AG04450 (cell line): Measurements from ENCODE around the gene GABBR1. TPM values are rescaled to one million over a fixed set of nuclear protein-coding genes. Genes with fewer than 3 reads are reported as not detected.

ENCODE experiments used
- CTCF ChIA-PET: fragments of 300-600, 350-600 bp; formaldehyde crosslinking; extraction: SDS; loops from one replicate; lab custom pipeline; 2022; ENCODE audit warnings: antibody characterized with exemption, inconsistent platforms; lab: Charles Lee
- POLR2A ChIA-PET: fragments of 350-600 bp; formaldehyde crosslinking; extraction: SDS; loops from one replicate; lab custom pipeline; 2021; ENCODE audit warnings: antibody characterized with exemption, inconsistent platforms; lab: Yijun Ruan, JAX
- DNase-seq: peaks from one replicate; pipeline ENCODE4 v3.0.0-alpha.2; 2011; ENCODE audit warnings: low read depth, low spot score
- H3K27ac ChIP-seq: one replicate; pipeline ENCODE4 v1.5.1; 2012; ENCODE audit warnings: low read depth, low read length, control low read depth
- H3K27me3 ChIP-seq: one replicate; pipeline ENCODE4 v1.6.0; 2012; ENCODE audit warnings: low read length; ENCODE audit not compliant: control insufficient read depth, insufficient read depth
- H3K4me3 ChIP-seq: 2 replicates; pipeline ENCODE4 v1.5.1; 2011; ENCODE audit warnings: mild to moderate bottlenecking, low read depth, low read length, control low read depth
- H3K9me3 ChIP-seq: 2 replicates; pipeline ENCODE4 v1.5.1; 2012; ENCODE audit warnings: low read length; ENCODE audit not compliant: control insufficient read depth, insufficient read depth
- CTCF ChIP-seq: IDR thresholded peaks from 2 replicates; pipeline ENCODE4 v1.5.1; 2011; ENCODE audit warnings: low read depth, low read length, control low read depth, inconsistent platforms
- polyA plus RNA-seq: library from polyadenylated mRNA; depleted of rRNA; stranded (reverse); fragments of >200 nt; gene quantifications from 2 replicates; pipeline ENCODE4 v1.2.3, GENCODE V29; 2011

GABBR1 gene
- polyA plus RNA-seq, 1 experiment = 14.6 TPM

- POLR2A ChIA-PET = interaction anchor here (0.6 kb wide), 1 partner anchor 32 kb away, joined by 5 read pairs; no protein-coding TSS in a partner anchor
- H3K27ac ChIP-seq = no peak overlapping the region
- DNase-seq = no peak
- TF ChIP-seq CTCF = no peak
- H3K4me3 ChIP-seq = no peak overlapping the region
- H3K27me3 ChIP-seq = no peaks in the 10 kb centered on the region
- CTCF ChIA-PET = interaction anchor here (1.3 to 2.4 kb wide), 3 partner anchors 11 to 57 kb away, joined by 3 to 10 read pairs (median 7); no protein-coding TSS in a partner anchor
- H3K9me3 ChIP-seq = no peaks in the 10 kb centered on the region
Measured at GRCh38 chr6:29596381-29596900, 36.5 kb downstream of the GABBR1 start.

GRCh38 chr6:29593199-29593855 is 39.7 kb downstream of the GABBR1 start:
- ChIA-PET CTCF (interaction anchor here (1.2 kb wide), 1 partner anchor 60 kb away, joined by 5 read pairs; no protein-coding TSS in a partner anchor), POLR2A (no interaction called here)
- Histone ChIP-seq H3K27me3 (no peaks in the 10 kb centered on the region), H3K9me3 (no peaks in the 10 kb centered on the region), H3K27ac (no peak overlapping the region), H3K4me3 (no peak overlapping the region)
- no peak for TF ChIP-seq CTCF
- no peak for DNase-seq

GRCh38 chr6:29591677-29592076 is 41.3 kb downstream of the GABBR1 start:
- CTCF ChIA-PET = interaction anchor here (0.8 kb wide), 1 partner anchor 18 kb away, joined by 3 read pairs; no protein-coding TSS in a partner anchor
- no peak overlapping the region for H3K4me3 ChIP-seq
- DNase-seq = no peak
- no peaks in the 10 kb centered on the region for H3K27me3 ChIP-seq
- POLR2A ChIA-PET = no interaction called here
- H3K9me3 ChIP-seq = no peaks in the 10 kb centered on the region
- H3K27ac ChIP-seq = no peak overlapping the region
- TF ChIP-seq CTCF = no peak

GRCh38 chr6:29590218-29590808 is 42.7 kb downstream of the GABBR1 start:
- H3K27ac ChIP-seq = no peak overlapping the region
- POLR2A ChIA-PET = no interaction called here
- no peaks in the 10 kb centered on the region for H3K27me3 ChIP-seq
- DNase-seq = no peak
- no peak for TF ChIP-seq CTCF
- no peaks in the 10 kb centered on the region for H3K9me3 ChIP-seq
- H3K4me3 ChIP-seq = no peak overlapping the region
- CTCF ChIA-PET = interaction anchor here (0.6 to 1.6 kb wide), 7 partner anchors 8 to 415 kb away, joined by 3 to 6 read pairs (median 4); partner anchors contain the start of gene UBD
